Measurements from ENCODE around the gene CEP55.
A peak's percentile ranks its signal among the peaks of the same experiment; 100 is the strongest.

CEP55 gene

GRCh38 chr10:93469454-93469853 is 27.0 kb upstream of the CEP55 start:
- no peak for DNase-seq (ENCODE audit: low read depth in 2 of 2)

DNA sequence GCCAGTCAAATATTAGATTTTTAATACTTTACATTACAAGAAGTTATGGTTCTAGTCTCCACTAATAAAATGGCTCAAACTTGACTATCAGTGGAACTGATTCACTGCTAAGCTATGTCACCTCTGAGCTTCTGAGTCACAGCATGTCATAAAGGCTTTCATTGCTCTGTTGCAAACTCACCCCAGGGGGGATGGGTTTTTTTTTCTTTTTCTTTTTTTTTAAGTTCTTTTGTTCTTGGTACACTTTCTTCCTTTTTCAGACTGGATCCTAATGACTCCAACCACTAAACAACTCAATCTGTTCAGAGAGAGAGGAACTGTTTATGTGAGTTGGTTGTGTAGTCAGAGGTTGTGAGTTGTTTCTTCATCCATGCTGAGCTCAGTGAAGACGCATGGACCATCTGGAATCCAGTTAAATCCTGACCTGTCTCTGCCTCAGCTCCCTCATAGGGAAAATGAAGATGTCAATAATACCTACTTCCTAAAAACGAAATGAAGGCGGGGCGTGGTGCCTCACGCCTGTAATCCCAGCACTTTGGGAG is 25.2 kb upstream of the CEP55 start:
- DNase-seq (ENCODE audit: low read depth in 2 of 2), result no peak

DNA sequence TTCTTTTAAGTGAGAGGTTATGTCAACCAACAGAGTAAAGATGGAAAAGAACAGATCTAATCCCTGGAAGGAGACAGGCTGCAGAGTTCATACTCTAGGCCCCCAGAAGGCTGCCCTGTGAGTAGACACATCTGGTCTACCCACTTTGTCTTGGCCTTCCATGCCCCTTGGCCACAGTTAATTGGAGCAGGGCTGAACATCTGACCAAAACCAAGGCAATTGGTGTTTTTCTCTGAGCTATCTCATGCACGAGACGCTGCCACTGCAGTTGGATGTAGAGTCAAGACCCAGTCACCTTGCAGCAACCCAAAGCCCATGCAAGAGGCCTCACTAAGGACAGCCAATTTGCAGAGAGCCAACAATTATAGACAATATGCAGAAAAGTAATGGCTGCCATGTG is 23.3 kb upstream of the CEP55 start:
- no peak for DNase-seq (ENCODE audit: low read depth in 2 of 2)

DNA sequence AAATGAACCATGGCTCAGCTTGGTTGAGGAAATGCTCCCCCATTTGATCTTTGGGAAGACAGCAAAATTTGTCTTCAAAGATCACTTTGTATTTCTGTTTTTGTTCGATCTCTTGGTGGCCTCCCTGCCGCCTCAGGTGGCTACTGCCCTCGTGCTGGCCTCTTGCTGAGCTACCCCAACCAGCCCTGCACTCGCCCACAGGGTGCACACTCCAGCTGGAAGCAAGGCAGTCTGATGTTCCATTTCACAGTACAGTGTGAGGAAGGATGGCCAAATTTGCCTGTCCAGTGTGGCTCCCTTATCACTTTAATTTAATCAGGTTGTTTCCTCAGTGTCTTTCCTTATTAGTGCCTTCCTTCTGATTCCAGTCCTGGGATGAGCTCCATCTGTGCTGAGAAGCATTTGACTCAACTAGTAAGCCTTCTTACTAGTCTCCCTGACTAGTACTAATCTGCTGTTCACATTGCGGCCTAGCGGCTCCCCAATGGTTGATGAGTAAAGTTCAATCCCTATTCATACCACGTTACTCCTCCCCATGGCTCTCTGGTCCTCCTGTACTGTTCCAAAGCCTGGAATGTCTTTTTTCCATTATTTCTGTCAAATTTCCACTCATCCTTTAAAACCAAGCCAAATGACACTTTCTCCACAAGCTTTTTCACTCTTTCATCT is 22.5 kb upstream of the CEP55 start:
- DNase-seq (ENCODE audit: low read depth in 2 of 2), result no peak

GRCh38 chr10:93475227-93475626 is 21.2 kb upstream of the CEP55 start:
- DNase-seq (ENCODE audit: low read depth in 2 of 2), result no peak

GRCh38 chr10:93475871-93476270 is 20.5 kb upstream of the CEP55 start:
- DNase-seq (ENCODE audit: low read depth in 2 of 2), result no peak

DNA sequence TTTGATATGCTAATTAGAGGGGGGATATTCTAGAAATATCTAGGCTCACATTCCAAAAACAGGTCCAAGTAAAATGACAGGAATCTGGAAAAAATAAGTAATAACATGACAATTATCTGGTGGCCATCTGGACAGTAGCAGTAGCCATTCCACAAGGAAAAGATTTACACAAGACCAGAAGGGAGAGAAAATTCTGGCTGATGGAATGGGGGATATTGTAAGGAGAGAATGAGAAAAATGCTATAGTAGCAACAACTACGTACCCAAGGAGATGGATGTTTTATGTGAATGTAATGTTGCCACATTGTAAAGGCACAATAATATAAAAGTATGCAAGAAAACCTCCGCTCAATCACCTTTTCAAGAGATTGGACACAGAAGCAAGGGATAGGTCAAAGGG is 19.7 kb upstream of the CEP55 start:
- DNase-seq (ENCODE audit: low read depth in 2 of 2), result no peak

- no peak for DNase-seq (ENCODE audit: low read depth in 2 of 2)
These were observed 17.5 kb upstream of the CEP55 start for GRCh38 chr10:93478873-93479272.

- no peak for DNase-seq (ENCODE audit: low read depth in 2 of 2)
These were observed 14.7 kb upstream of the CEP55 start for GRCh38 chr10:93481637-93482144.

DNA sequence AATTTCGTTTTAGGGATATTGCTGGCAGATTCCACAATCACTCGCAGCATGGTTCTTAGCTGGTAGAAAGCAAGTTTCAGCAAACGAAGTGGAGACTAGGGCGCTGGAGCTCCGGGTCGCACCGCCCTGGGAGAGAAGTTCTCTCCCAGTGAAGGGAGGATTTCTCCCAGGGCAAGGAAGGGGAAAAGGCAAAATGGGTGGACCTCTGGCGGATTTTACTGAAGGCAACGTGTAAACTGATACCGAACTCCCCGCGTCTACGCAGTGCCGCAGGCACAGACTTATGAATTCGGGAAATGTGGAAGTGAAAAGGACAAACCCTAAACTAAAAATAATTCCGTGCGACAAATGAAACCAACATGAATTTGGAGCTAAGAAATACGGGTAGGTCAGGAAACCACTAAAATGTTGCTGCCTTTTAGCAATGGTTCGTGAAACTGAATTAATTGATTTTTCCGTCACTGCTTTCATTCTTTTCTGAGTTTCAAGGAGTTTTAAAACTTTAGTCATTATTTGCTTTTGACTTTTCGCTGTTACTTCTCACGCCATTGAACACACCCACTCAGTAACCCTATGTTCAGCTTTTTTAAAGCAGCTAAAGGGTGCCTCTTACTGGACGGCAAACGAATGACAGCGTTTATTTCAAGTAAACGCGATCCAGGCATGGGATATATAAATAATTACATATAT is 14.1 kb upstream of the CEP55 start, which contains the start of gene MYOF:
MYOF (minus strand) TSS at position 190 of the 690 bp plus-strand sequence; CDS start at position 50, 140 bp downstream.
- peak; percentile 25 to 46 for DNase-seq (ENCODE audit: low read depth in 2 of 2)

DNA sequence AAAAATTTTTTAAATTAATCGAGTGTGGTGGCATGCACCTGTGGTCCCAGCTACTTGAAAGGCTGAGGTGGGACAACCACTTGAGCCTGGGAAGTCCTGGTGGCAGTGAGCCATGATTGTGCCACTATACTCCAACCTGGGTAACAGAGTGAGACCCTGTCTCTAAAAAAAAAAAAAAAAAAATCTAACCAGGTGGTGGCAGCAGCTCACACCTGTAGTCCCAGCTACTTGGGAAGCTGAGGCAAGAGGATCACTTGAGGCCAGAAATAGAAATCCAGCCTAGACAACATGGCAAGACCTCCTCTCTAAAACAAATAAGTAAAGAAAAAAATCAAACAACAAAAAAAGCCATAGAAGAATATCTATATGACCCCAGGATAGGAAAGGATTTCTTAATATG is 10.7 kb upstream of the CEP55 start:
- DNase-seq (ENCODE audit: low read depth in 2 of 2), result no peak

DNA sequence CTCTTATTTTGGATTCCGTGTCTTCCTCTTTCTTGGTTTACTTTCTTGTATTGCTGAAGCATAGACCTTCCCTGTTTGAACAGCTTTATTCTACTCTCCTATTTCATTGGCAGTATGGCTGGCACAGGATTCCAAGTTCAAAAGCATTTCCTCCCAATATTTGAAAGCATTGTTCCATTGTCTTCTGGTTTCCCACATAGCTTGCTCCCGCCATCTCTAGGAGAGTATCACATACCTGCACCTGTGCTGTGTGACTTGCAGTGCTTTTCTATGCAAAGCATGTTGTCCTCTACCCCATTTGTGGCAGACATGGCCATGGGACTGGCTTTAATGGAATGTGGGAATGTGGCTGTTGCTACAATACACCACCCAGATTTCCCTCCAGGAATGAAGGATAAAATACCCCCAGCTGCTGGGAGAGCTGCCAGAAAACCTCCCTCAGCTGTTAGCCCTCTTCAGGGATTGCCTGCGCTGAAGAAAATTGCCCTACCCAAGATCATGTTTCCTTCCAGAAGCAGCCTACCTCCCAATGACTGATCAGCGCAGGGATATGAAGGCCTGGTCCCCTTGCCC is 7.4 kb upstream of the CEP55 start:
- no peak for DNase-seq (ENCODE audit: low read depth in 2 of 2)

DNA sequence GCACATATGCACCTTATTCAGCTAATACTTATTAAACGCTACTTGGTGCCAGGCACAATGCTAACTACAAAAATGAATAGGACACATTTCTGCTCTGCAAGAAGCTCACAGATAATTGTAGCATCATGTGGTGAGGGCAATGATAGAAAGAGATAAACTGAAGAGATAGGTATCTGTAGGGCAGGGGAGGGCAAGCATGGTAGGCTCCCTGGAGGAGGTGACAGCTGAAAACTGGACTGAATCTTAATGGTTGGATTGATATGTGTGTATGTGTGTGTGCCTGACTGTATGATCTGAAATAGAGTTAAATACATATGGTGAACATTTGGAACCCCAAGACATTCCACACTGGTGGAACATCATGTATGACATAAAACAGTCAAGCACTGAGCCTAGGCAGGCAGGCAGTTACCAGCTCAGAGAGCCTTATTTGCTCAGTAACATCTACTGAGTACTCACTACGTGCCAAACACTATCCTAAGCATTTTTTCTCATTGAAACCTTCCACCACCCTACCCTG is 4.8 kb upstream of the CEP55 start:
- no peak for DNase-seq (ENCODE audit: low read depth in 2 of 2)

GRCh38 chr10:93493162-93493561 is 3.2 kb upstream of the CEP55 start:
- DNase-seq (ENCODE audit: low read depth in 2 of 2), result no peak

DNA sequence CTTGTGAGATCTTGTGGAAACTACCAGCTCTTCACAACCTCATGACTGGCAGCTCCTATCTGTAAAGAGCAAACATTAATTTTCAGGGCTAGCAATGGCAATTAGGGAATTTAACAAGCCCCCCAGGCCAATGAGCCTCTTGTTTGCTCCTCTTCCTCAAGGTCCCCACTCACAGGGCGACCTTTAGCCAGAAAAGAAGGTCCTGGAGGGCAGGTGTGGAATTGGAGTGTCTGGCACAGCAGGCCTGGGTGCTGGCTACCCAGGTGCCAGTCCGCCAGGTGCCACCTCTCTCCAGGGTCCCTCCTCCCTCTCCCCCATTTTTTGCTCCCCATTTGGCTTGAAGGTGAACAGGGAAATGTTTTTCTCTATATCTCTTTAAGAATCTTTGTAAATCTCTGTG is 1.9 kb upstream of the CEP55 start:
- DNase-seq (ENCODE audit: low read depth in 2 of 2), result no peak

DNA sequence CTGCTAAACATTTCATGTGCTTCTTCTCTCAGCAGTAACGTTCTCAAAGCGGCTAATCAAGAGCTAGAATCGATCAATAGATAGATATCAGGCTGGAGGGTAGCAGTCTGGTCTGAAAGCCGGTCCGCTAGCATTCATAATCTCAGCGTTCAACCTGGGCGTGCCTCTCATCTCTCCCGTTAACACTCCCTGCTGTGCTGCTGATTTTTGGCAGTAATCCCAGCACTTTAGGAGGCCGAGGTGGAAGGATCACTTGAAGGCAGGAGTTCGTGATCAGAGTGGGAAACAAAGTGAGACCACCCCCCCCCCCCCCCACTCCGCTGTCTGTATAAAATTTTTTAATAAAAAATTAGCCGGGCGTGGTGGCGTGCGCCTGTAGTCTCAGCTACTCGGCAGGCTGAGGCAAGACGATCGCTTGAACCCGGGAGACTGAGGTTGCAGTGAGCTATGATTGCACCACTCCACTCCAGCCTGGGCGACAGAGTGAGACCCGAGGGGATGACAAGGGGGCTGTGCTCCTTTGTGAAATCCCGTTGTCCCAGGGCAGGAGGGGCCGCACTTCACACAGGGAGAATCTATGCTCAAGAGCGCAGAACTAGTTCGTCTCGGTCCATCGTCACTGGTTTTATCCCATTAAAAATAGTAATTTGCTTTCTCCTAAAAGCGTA is 624 bp upstream of the CEP55 start:
- no peak for DNase-seq (ENCODE audit: low read depth in 2 of 2)

- DNase-seq (ENCODE audit: low read depth in 2 of 2), result no peak
These were observed 1.8 kb downstream of the CEP55 start for GRCh38 chr10:93498166-93498565.

DNA sequence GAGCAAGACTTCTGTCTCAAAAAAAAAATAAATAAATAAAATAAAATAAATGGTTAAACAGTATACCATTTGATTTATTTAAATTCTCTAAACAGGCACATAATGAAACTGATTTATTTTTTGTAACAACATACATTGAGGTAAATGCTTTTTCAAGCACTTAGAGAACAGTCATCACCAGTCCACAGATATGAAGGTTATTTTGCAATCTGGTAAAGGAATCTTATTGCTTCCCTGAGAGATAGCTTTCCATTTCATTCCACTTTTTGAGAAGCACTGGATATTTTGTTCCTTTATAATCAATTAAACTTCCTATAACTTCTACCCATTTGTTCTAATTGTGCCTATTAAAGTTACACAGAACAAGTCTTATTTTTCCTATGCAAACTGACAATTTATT is 5.2 kb downstream of the CEP55 start:
- no peak for DNase-seq (ENCODE audit: low read depth in 2 of 2)

GRCh38 chr10:93503075-93503474 is 6.7 kb downstream of the CEP55 start:
- DNase-seq (ENCODE audit: low read depth in 2 of 2), result no peak

DNA sequence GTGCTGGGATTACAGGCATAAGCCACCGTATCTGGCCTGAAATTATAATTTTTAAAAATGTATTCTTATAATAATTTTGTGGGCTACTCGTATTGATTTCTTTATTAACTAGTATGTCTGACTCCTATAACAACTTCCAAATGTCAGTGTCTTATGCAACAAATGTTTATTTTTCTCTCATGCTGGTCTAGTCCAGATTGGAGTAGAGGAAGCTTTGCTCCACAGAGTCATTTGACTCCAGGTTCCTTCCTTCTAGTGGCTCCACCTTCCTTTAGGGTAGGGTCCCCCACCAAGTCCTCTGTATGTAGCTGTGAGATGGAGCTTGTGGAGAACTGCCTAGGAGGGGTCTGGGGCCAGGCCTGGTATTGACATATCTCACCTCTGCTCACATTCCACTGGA is 8.7 kb downstream of the CEP55 start:
- no peak for DNase-seq (ENCODE audit: low read depth in 2 of 2)

DNA sequence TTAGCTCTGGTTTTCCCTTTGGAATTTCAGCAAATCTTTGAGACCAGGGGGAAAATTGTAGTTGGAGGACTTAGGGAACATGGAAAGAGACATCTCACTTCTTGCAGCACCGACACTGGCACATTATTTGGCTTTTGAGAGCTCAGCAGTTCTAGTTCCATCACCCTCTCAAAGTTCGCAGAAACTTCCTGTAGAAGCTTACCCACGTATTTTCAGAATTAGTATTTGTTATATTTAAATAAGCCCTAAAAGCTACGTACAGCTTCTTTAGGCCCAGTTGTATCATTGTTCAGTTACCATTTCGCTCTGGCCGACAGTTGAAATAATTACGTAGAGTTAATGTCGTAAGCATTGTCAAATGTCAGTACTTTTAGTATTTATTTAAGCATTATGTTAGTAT is 13.4 kb downstream of the CEP55 start:
- no peak for DNase-seq (ENCODE audit: low read depth in 2 of 2)

- no peak for DNase-seq (ENCODE audit: low read depth in 2 of 2)
These were observed 16.2 kb downstream of the CEP55 start for GRCh38 chr10:93512565-93512964.
